GM19351 (cell line): ENCODE measurements around the gene GJD3.

Source experiments
- ATAC-seq: cut with Tn5 transposase; IDR thresholded peaks from one replicate; pipeline ENCODE4 v1.9.1; 2021; ENCODE audit warnings: mild to moderate bottlenecking, moderate library complexity; ENCODE audit not compliant: unreplicated experiment

The GJD3 gene

GRCh38 chr17:40323391-40324381 lies 40.9 kb downstream of the GJD3 start:
- no peak for ATAC-seq

DNA sequence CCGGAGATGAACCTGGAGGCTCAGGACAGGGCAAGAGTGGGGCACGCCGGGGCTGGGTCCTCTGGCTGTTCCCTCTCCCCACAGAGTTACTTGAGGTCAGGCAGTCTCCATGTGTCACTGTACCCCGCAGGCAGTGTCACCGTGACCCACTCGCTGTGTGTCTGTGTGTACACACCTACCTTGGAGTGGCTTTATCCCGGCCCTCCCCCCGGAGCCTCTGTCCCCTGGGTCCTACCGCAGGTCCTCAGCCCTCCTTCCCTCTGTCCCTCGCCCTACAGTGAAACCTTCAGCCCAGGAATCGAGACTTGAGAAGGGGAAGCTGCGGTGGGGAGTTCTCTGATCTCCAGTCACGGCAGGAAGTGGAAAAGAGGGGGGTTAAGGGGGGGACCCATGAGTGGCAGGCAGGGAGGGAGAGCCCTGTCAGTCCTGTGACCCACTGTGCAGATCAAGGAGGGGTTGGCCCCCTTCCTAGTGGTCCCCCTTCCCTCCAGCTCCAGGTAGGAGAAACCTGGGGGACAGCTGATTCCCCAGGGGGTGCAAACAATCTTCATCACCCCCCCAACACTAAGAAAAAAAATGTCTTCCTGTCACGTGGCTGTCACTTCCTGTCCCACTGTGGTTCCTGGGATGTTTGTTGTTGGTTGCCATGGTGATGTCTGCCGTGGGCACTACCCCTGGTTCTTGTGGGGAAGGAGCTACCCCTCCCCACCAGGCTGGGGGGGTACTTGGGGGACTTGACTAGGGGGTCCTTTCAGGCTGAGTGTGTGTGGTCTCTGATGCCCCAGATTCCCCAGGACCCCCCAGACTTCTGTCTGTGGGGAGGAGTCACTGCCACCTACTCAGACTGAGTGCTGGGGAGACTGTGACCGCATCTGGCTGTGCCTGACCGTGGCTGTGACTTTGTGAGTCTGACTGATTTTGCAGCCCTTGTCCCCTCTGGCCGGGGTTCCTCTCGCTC lies 41.9 kb downstream of the GJD3 start:
- peak; percentile 35 for ATAC-seq

DNA sequence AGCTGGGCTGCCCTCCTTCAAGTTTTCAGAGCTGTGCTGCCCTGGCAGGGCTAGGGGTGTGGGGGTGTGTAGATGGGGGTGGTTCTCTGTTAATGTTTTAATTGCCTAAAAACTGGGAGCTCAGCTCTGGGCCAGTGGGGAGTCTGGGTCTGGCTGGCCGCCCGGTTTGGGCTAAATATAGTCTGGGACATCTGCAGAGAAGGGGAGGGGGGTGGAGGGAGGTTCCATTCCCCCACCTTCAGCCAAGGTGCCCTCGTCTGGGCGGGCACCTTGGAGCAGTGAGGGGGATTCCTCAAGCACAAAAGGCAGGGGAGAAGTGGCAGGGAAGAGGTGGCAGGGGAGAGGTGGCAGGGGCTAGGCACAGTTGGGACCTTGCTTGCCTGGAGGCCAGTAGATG lies 42.6 kb downstream of the GJD3 start:
- ATAC-seq = no peak

DNA sequence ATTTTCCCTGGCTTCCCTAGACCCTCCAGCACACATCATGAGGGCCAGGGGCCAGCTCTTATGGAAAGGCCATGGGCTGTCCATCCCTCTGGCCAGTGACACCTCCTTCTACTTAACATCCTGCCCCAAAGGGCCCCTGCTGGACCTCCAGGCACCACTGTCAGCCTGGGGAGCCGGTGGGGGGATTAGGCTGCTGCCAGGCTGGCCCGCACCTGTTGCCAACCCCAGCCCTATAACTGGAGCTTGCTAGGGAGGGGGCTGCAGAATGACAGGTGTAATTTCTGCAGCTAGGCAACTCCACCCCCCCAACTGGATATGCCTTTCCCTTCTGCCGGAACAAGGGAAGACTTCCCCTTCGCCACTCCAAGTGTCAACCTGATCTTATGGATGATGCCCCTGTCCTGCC lies 43.0 kb downstream of the GJD3 start:
- no peak for ATAC-seq

DNA sequence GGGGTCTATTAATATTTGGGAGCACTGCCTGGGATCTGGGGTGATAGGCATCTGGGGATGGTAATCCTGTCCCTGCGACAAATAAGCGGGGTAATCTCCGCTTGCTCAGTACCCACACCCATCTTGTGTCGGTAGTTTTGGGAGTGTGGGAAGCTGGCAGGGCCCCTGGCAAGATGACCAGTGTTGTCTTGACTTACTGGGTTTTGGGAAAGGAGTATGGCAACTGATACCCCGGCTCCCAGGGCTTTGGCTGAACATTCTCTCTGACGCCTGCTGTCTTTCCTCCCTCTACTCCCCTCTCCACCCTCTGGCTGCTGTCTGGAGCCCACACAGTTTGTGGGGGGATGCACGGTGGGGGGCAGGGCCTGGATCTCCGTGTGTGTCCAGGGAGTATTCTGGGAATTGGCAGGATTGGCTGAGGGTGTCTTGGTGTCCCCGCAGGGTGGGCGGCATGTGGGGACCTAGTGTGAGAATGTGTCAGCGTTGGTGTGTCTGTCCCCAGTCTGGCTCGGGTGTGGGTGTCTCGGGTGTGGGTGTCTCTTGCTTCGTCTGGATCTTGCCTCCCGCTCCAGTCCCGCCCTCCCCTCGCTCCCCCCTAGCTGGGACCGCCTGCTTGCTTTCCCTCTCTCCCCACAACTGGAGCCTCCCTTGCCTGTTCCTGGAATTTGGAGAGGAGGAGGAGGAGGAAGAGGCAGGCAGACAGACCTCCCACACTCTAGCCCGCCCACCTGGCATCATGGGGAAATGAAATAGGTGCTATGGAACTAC lies 43.6 kb downstream of the GJD3 start:
- ATAC-seq = no peak

- no peak for ATAC-seq
These were observed 44.6 kb downstream of the GJD3 start for GRCh38 chr17:40319651-40320540.

DNA sequence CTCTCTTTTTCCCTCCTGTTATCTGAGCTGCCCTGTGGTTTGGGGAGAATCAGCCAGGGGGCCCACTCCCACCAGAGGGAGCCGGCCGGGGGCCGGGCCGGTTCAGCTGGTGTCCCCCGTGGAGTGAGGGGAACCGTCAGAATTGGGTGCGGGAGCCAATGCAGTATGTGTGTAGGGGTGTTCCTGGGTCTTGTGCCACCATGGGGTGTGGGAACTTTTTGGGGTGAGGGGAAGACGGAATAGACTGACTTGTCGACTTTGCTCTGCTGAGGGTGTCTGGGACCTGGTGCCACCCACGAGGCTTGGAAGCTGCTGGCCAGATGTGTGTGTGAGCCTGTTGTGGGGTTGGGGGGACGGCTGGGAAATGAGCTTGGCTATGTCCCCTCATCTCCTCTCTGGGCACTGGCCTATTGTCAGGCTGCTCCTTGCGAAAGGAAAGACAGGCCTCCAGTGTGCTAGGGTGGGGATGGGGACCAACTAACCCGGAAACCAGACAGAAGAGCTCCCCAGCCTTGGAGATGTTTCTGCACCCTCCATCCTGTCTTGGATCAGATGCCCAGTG lies 45.6 kb downstream of the GJD3 start:
- ATAC-seq = no peak

- peak; percentile 67 for ATAC-seq
These were observed 46.4 kb downstream of the GJD3 start for GRCh38 chr17:40317880-40318829.

- ATAC-seq = no peak
These were observed 47.1 kb downstream of the GJD3 start for GRCh38 chr17:40317345-40317873.

DNA sequence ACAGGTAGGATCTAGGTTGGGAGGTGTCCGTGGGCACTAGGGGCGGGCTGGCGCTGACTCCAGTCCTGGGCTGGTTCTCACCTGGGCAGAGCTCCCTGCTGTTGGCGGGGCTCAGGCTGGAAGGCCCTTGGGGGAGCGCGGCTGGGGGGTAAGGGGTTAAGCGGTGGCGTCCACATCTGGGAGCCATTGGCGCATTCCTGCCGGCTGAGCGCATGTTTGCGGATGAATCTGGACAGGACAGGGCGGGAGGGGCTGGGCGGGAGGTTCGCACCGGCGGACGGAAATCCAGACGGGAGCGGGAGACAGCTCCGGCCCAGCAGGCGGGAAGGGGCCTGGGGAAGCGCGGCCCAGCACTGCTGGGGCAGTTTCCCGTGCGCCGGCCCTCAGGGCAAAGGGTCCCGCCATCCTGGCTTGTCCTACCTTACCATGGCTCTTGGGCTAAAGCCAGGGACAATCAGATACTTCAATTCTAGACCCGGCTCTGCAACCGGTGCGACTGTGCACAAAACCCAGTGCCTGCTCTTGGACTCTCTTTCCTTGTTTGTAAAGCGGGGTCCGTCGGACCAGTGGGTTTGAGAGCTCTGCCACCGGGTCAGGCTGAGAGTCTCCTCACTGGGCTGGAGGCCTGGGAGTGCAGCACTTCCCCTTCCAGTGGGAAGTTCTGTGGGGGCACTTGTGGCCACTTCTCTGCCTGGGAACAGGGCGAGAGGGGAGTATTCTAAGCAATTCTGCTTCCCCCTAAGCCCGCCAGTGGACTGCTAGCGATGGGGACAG lies 47.8 kb downstream of the GJD3 start:
- ATAC-seq = no peak

DNA sequence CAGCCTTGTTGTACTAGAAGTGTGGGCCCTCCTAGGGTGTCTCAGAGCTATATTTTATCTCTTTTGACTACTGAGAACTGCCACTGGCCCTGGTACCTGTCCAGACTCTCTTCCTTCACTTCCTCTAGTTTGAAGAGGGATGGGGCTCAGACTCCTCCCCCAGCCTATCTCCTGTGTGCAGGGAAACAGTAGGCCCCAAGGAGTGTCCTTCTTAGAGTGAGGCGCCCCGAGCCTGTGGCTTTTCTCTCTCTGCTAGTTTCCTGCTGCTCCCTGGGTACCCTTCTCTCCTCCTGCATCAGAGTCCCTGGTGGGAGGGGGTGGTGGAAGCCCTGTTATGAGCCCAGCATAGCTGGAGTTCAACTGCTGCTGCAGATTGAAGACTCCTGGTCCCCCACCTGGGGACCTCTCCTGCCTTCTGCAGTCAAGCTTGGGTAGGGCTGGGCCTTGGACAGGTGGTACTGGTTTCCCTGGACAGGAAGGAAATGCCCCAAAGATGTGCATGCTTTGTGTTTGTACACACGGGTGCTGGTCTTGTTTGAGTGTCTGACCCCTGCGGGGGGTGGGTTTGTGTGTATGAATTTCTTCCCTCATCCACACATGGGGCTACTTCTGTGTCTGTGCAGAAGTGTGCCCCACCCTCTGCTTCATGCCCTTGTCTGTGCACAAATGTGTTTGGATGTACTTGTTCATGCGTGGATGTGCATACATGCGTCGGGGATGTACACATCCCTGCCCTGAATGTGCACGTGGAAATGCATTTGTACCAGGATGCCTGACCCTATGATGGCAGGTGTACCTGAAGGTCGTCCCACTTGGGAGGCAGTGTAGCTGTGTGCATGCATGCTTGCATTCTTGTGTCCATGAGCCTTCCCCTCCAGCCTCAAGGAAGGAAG lies 48.6 kb downstream of the GJD3 start:
- ATAC-seq = no peak

- ATAC-seq = no peak
These were observed 49.3 kb downstream of the GJD3 start for GRCh38 chr17:40315206-40315605.

DNA sequence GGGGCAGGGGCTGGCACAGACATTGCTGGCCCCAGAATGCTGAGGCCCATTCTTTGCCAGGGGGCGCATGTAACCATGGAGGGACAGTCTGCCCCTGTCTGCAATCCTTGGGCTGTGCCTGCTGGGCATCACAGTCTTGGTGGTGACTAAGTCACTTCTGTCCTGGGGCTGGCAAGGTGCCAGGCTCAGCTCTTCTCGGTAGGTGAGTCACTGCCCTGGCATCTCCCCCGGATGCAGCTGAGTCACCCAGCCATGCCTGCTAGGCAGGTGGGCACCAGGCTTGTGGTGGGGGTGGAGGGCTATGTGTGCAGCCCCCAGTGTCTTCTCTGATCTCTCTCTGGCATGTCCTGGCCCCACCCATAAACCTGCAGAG lies 50.0 kb downstream of the GJD3 start:
- ATAC-seq = no peak

- ATAC-seq = no peak
These were observed 50.6 kb downstream of the GJD3 start for GRCh38 chr17:40313668-40314583.
